Mesodermal cell (in vitro differentiated cells): ENCODE data around the gene LRRFIP1.
"Not testable (repeated sequence)": the region's sequence is repeated elsewhere in the genome, so short reads cannot be mapped to it uniquely, and the experiment has no call there.

ENCODE experiments used
- H3K27ac ChIP-seq: 2 replicates; pipeline ENCODE4 v1.7.0; 2013; ENCODE audit warnings: mild to moderate bottlenecking, low read depth, low read length, moderate library complexity; ENCODE audit not compliant: severe bottlenecking
- H3K36me3 ChIP-seq: 2 replicates; pipeline ENCODE4 v1.7.1; 2013; ENCODE audit warnings: mild to moderate bottlenecking, low read length, moderate library complexity; ENCODE audit not compliant: control insufficient read depth, insufficient read depth
- H3K4me1 ChIP-seq: one replicate; pipeline ENCODE4 v1.7.1; 2013; ENCODE audit warnings: mild to moderate bottlenecking, low read length; ENCODE audit not compliant: insufficient read depth, control insufficient read depth, poor library complexity, severe bottlenecking
- H3K4me3 ChIP-seq: 2 replicates; pipeline ENCODE4 v1.7.0; 2013; ENCODE audit warnings: low read length, control low read depth, mild to moderate bottlenecking; ENCODE audit not compliant: insufficient read depth, poor library complexity, severe bottlenecking; ENCODE audit errors: extremely low read depth
- H3K9me3 ChIP-seq: 2 replicates; pipeline ENCODE4 v1.7.1; 2013; ENCODE audit warnings: mild to moderate bottlenecking, low read length, moderate library complexity; ENCODE audit not compliant: control insufficient read depth
- WGBS, 2 experiments: methylation state at CpG; one replicate each; pipeline ENCODE4 v1.1.5; 2013; ENCODE audit warnings: missing lambda C conversion rate in 2 of 2; ENCODE audit not compliant: insufficient coverage in 2 of 2; 5-methylcytosine and 5-hydroxymethylcytosine counted together

The LRRFIP1 gene

GRCh38 chr2:237590272-237591140, 36.9 kb upstream of the LRRFIP1 start, which contains the start of gene RAB17:
Gene RAB17 (minus strand): TSS chr2:237590734. CDS start chr2:237586154, 4,580 bp downstream.
- peaks cover 44% of the 10 kb centered on the region for H3K4me1 ChIP-seq

DNA sequence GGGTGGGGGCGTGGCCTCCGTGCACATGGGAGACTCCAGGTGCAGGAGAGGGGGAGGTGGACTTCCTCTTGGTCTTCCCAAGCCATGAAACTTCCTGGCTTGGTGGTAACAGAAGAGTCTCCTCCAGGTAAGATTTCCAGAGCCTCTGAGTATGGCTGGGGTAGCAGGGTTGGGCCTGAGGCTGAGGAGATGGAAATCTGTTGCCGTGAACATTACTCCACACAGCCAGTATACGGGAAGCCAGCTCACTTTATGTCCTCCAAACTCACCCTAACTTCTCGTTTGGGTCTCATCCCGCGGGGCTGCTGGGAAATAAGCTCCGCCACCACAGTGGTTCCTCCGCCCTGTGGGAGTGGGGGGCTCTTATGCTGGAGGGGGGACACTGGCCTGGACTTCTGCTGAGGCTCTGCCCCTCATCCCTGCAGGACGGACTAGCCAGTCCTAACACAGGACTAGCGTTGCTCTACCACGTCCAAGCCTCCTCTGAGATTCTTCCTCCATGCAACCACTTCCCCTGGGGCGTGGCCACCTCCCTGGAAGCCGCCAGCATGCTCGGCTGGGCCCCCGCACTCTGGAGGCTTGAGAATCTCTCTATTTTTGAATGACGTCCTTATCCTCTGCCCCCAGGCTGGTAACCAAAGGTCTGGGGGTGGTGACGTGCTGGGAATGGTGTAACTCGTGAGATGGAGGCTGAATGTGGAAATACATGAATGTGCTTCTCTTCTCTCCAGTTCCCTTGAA, 36.1 kb upstream of the LRRFIP1 start:
- whole genome bisulfite sequencing, 2 experiments, result 78 to 100% methylated on average over 1 to 10 of the region's 19 CpGs

More at GRCh38 chr2:237590272-237591140, 36.9 kb upstream of the LRRFIP1 start, which contains the start of gene RAB17:
- H3K27ac ChIP-seq, result no peak within 1 kb of the TSS
- H3K4me3 ChIP-seq, result no peak within 1 kb of the TSS
- peaks cover 12% of the 10 kb centered on the region for H3K9me3 ChIP-seq
- no peaks in the 10 kb centered on the region for H3K36me3 ChIP-seq
- 82 to 91% methylated on average over 14 to 15 of the region's 16 CpGs for WGBS, 2 experiments

GRCh38 chr2:237592425-237592980, 34.9 kb upstream of the LRRFIP1 start:
- WGBS, 2 experiments, result 96 to 98% methylated on average over 8 to 11 of the region's 18 CpGs
- Histone ChIP-seq H3K4me1 (peaks cover 43% of the 10 kb centered on the region), H3K9me3 (peaks cover 8% of the 10 kb centered on the region), H3K36me3 (no peaks in the 10 kb centered on the region), H3K27ac (no peak overlapping the region), H3K4me3 (no peak overlapping the region)

More for the DNA sequence above, 36.1 kb upstream of the LRRFIP1 start:
- Histone ChIP-seq H3K4me3 (no peak overlapping the region), H3K4me1 (peaks cover 43% of the 10 kb centered on the region), H3K36me3 (no peaks in the 10 kb centered on the region), H3K9me3 (peaks cover 12% of the 10 kb centered on the region), H3K27ac (no peak overlapping the region)

- H3K27ac ChIP-seq, result no peak overlapping the region
- peaks cover 43% of the 10 kb centered on the region for H3K4me1 ChIP-seq
- no peak overlapping the region for H3K4me3 ChIP-seq
- 96 to 97% methylated on average over 10 of the region's 10 CpGs for WGBS, 2 experiments
- H3K9me3 ChIP-seq, result peaks cover 4% of the 10 kb centered on the region
- H3K36me3 ChIP-seq, result no peaks in the 10 kb centered on the region
Measured at GRCh38 chr2:237593036-237593435, 34.4 kb upstream of the LRRFIP1 start.

GRCh38 chr2:237593596-237594320, 33.6 kb upstream of the LRRFIP1 start:
- H3K4me1 ChIP-seq, result peaks cover 43% of the 10 kb centered on the region
- no peaks in the 10 kb centered on the region for H3K36me3 ChIP-seq
- no peaks in the 10 kb centered on the region for H3K9me3 ChIP-seq
- 82 to 85% methylated on average over 17 of the region's 17 CpGs for WGBS, 2 experiments
- peak overlapping the region; percentile 98 for H3K27ac ChIP-seq
- no peak overlapping the region for H3K4me3 ChIP-seq

DNA sequence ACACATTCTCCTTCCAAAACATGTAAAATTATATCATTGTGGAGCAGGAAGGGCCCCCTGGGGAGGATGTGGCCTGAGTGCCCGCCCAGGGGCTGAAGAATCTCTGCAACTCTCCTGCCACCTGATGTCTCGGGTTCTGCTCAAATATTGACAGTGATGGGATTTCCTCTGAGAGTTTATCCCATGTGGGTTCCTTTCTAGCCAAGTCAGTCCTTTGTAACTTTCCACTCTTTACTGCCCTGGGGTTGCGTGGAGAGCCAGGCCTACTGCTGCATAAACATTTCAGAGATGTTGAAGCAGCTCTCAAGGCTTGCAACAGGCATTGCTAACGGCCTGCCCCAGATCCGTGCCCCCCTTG, 32.9 kb upstream of the LRRFIP1 start:
- Histone ChIP-seq H3K9me3 (no peaks in the 10 kb centered on the region), H3K4me3 (no peak overlapping the region), H3K36me3 (no peaks in the 10 kb centered on the region), H3K27ac (peak overlapping the region; percentile 98), H3K4me1 (peaks cover 43% of the 10 kb centered on the region)
- WGBS, 2 experiments, result 32 to 45% methylated on average over 4 to 5 of the region's 5 CpGs

DNA sequence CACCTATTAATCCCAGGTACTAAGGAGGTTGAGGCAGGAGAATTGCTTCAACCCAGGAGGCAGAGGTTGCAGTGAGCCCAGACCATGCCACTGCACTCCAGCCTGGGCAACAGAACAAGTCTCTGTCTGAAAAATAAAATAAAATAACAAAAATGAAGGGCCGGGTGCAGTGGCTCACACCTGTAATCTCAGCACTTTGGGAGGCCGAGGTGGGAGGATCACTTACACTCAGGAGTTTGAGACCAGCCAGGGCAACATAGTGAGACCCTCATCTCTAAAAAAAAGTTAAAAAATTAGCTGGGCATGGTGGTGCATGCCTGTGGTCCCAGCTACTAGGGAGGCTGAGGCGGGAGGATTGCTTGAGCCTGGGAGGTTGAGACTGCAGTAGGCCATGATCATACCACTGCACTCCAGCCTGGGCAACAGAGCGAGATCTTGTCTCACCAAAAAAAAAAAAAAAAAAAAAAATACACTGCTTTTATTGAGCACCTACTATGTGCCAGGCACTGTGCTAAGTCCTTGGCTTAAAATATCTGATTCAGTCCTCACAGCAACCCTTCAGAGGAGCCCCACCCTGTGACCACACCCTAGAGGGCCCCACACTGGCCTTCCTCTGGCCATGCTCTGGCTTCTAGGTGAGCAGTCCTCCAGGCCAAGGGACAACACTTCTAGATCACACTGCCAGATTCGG, 31.4 kb upstream of the LRRFIP1 start:
- H3K36me3 ChIP-seq, H3K4me3 ChIP-seq, H3K9me3 ChIP-seq, H3K27ac ChIP-seq: not testable (repeated sequence)
- 88 to 95% methylated on average over 3 to 4 of the region's 5 CpGs for WGBS, 2 experiments
- peaks cover 41% of the 10 kb centered on the region for H3K4me1 ChIP-seq

- 86 to 91% methylated on average over 13 of the region's 13 CpGs for WGBS, 2 experiments
- Histone ChIP-seq H3K4me1 (peaks cover 43% of the 10 kb centered on the region), H3K4me3 (no peak overlapping the region), H3K36me3 (no peaks in the 10 kb centered on the region), H3K27ac (no peak overlapping the region), H3K9me3 (no peaks in the 10 kb centered on the region)
Measured at GRCh38 chr2:237596520-237597195, 30.7 kb upstream of the LRRFIP1 start.

DNA sequence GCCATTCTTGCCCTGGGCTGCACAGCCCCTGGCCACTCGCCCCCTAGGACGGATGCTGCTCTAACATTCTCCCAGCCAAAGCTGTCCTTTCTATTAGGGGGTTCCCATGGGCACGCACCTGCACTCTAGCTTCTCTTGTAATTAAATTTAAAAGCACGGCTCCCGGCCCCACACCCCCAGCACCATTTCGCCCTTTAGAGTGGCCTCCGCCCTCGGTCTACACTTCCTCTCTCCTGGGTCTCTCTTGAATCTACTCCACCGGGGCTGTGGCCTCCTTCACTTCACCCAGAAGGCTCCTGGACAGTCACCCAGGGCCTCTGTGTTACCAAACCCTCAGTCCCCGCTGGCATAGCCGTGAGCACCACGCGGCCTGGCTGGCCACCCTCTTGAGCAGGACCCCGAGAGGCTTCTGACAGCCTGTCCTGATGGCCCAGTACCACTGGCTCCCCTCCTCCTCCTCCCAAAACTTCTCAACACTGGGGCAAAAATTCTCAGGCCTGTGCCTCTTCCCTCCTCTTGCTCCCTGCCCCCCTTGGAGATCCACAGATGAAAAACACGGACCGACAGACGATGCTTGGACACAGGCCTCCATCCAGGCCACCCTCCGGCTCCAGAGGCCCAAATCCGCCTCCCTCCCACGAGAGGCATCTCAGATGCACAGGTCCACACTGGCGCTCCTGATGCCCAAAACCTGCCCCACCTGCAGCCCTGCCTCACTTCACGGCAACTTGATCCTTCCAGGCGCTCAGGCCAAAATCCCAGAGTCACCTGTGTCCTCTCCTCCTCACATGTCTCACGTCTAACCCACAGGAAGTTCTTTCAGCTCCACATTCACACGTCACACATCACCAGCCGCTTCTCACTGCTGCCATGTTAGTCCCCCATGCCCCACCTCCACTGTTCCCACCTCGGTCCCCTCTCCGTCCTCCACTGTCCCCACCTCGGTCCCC, 29.9 kb upstream of the LRRFIP1 start:
- Histone ChIP-seq H3K4me1 (peaks cover 48% of the 10 kb centered on the region), H3K27ac (no peak overlapping the region), H3K9me3 (no peaks in the 10 kb centered on the region), H3K4me3 (no peak overlapping the region), H3K36me3 (no peaks in the 10 kb centered on the region)
- WGBS, 2 experiments, result 87 to 97% methylated on average over 16 to 22 of the region's 29 CpGs
